K562 (cell line): ENCODE data around the gene CPSF4L. TPM values are rescaled to one million over a fixed set of nuclear protein-coding genes. Genes with fewer than 3 reads are reported as not detected.

Source experiments
- ATAC-seq: fragments of 200-7000 bp; cut with Tn5 transposase; 3 replicates; pipeline ENCODE4 v1.9.1; 2020; ENCODE audit warnings: moderate library complexity
- BruUV-seq: library from RNA; stranded (reverse); fragments of 400-500 nt; replicated peaks from 2 replicates; lab custom pipeline; 2021; lab: Mats Ljungman, UMichigan
- CTCF ChIA-PET: fragments of 300-600 bp; formaldehyde crosslinking; extraction: SDS; loops from one replicate; lab custom pipeline; 2021; ENCODE audit warnings: low intra/inter-chr PET ratio; lab: Yijun Ruan, JAX
- POLR2A ChIA-PET: fragments of 300-600, 350-650 bp; sonication (Branson Sonifier 250); formaldehyde crosslinking; extraction: SDS; loops from one replicate; lab custom pipeline; 2021; ENCODE audit warnings: antibody characterized with exemption, inconsistent platforms; lab: Yijun Ruan, JAX
- DNase-seq, 4 experiments: peaks; one replicate each; pipeline versions ENCODE4 v3.0.0 to v3.0.0-alpha.2; 2011 to 2018; ENCODE audit warnings: low spot score in 3 of 4, mixed read lengths in 3 of 4; ENCODE audit errors: extremely low read depth in 1 of 4
- FAIRE-seq: peaks from 2 replicates; lab custom pipeline; 2011; peaks lifted over from hg19 to GRCh38; lab: Jason Lieb, UNC
- H2AFZ ChIP-seq: 2 replicates; pipeline ENCODE4 v1.6.0; 2011; ENCODE audit warnings: low read depth, low read length, control low read depth, inconsistent platforms
- H3K27ac ChIP-seq: fragments of 200-600 bp; 3 replicates; pipeline ENCODE4 v1.8.0; 2011; ENCODE audit warnings: low read depth, mild to moderate bottlenecking, control low read depth, inconsistent platforms, low read length, moderate library complexity, mixed read lengths; ENCODE audit errors: extremely low read depth
- H3K27me3 ChIP-seq, 2 experiments: fragments of 300-600 bp in 1 of 2; 2 replicates in 1 of 2; 3 replicates in 1 of 2; pipeline versions ENCODE4 v1.6.0 to v1.8.0; 2011; ENCODE audit warnings: inconsistent platforms in 2 of 2, low read length in 2 of 2, mild to moderate bottlenecking in 1 of 2, mixed read lengths in 1 of 2, moderate library complexity in 1 of 2; ENCODE audit not compliant: control insufficient read depth in 2 of 2, insufficient read depth in 2 of 2
- H3K36me3 ChIP-seq: fragments of 300-600 bp; 3 replicates; pipeline ENCODE4 v1.8.0; 2011; ENCODE audit warnings: mild to moderate bottlenecking, low read length, inconsistent platforms; ENCODE audit not compliant: control insufficient read depth, insufficient read depth
- H3K4me1 ChIP-seq, 2 experiments: fragments of 200-600 bp in 1 of 2; replicated peaks in 1 of 2; 2 replicates in 1 of 2; 3 replicates in 1 of 2; pipeline versions ENCODE4 v1.5.1 to v1.8.0; 2011; ENCODE audit warnings: inconsistent platforms in 2 of 2, low read length in 2 of 2, mild to moderate bottlenecking in 1 of 2, mixed read lengths in 1 of 2, moderate library complexity in 1 of 2; ENCODE audit not compliant: control insufficient read depth in 2 of 2, insufficient read depth in 2 of 2
- H3K4me2 ChIP-seq: 2 replicates; pipeline ENCODE4 v1.6.1; 2011; ENCODE audit warnings: low read length, control low read depth, inconsistent platforms, mixed read lengths; ENCODE audit not compliant: insufficient read depth
- H3K4me3 ChIP-seq: fragments of 200-600 bp; sonication (generic), shearing (Covaris generic); 2 replicates; pipeline ENCODE4 v1.5.1; 2016; ENCODE audit warnings: control low read depth, inconsistent platforms
- H3K79me2 ChIP-seq: fragments of 200-600 bp; 3 replicates; pipeline ENCODE4 v1.8.0; 2011; ENCODE audit warnings: low read length, inconsistent platforms; ENCODE audit not compliant: control insufficient read depth, insufficient read depth
- H3K9ac ChIP-seq, 2 experiments: 2 replicates each; pipeline versions ENCODE4 v1.6.0 to v1.6.1; 2011; ENCODE audit warnings: low read depth in 2 of 2, low read length in 2 of 2, control low read depth in 1 of 2, inconsistent platforms in 1 of 2, mild to moderate bottlenecking in 1 of 2, mixed read lengths in 1 of 2; ENCODE audit not compliant: insufficient read depth in 1 of 2
- H3K9me1 ChIP-seq: one replicate; pipeline ENCODE4 v1.6.0; 2011; ENCODE audit warnings: inconsistent platforms, mild to moderate bottlenecking, low read length, moderate library complexity; ENCODE audit not compliant: control insufficient read depth, insufficient read depth
- H3K9me3 ChIP-seq: replicated peaks from 2 replicates; pipeline ENCODE4 v1.5.1; 2011; ENCODE audit warnings: low read depth, low read length, inconsistent platforms; ENCODE audit not compliant: control insufficient read depth, insufficient read depth
- H4K20me1 ChIP-seq: replicated peaks from 2 replicates; pipeline ENCODE4 v1.6.1; 2011; ENCODE audit warnings: low read length, inconsistent platforms, mixed read lengths; ENCODE audit not compliant: control insufficient read depth, insufficient read depth
- ARID3B ChIP-seq: fragments of 250-450 bp; sonication (Bioruptor Pico); IDR thresholded peaks from 2 replicates; pipeline ENCODE4 v1.4.0; 2020; ENCODE audit warnings: borderline replicate concordance
- PTTG1 ChIP-seq: fragments of 450-650 bp; IDR thresholded peaks from 2 replicates; pipeline ENCODE4 v1.6.1; 2016; ENCODE audit warnings: low read depth, mild to moderate bottlenecking, missing genetic modification characterization, missing compliant biosample characterization
- TRIM24 ChIP-seq, 2 experiments: fragments of 450-650 bp; IDR thresholded peaks; 2 replicates each; pipeline ENCODE4 v1.6.1; 2016
- TRIM28 ChIP-seq: fragments of 450-650 bp; IDR thresholded peaks from 2 replicates; pipeline ENCODE4 v1.6.1; 2017
- TSC22D4 ChIP-seq: fragments of 450-650 bp; IDR thresholded peaks from 2 replicates; pipeline ENCODE4 v1.6.1; 2016; ENCODE audit warnings: missing genetic modification characterization, missing biosample characterization, control low read depth
- ZNF24 ChIP-seq: fragments of 450-650 bp; IDR thresholded peaks from 2 replicates; pipeline ENCODE4 v1.6.1; 2016
- ZNF318 ChIP-seq, 2 experiments: fragments of 450-650 bp; IDR thresholded peaks; 2 replicates each; pipeline ENCODE4 v1.6.1; 2016; ENCODE audit warnings: mild to moderate bottlenecking in 2 of 2, borderline replicate concordance in 1 of 2, low read depth in 1 of 2, moderate library complexity in 1 of 2
- WGBS: fragments of 100-300 bp; shearing (Covaris generic); methylation state at CpG from one replicate; pipeline ENCODE4 v1.1.6; 2016; ENCODE audit warnings: low coverage, mixed read lengths; ENCODE audit not compliant: insufficient coverage; ENCODE audit errors: missing lambda C conversion rate; 5-methylcytosine and 5-hydroxymethylcytosine counted together
- in situ Hi-C: fragments of 300-500 bp; cut with MboI; formaldehyde crosslinking; loops from 4 replicates; pipeline ENCODE4 v1.15.0; 2018; ENCODE audit warnings: inconsistent platforms, mixed read lengths
- intact Hi-C: fragments of 100-400 bp; cut with micrococcal nuclease; formaldehyde crosslinking; loops from 2 replicates; pipeline ENCODE4 v1.14.2; 2022
- polyA plus RNA-seq, 8 experiments: library from polyadenylated mRNA; depleted of rRNA in 4 of 8; stranded (reverse) in 5 of 8; unstranded in 3 of 8; fragments of >200 nt; fragmentation: Nextera tagmentation in 2 of 8; fragmentation: Illumina TruSeq in 1 of 8; extraction: Ambion mirVana in 2 of 8; extraction: Trizol in 1 of 8; gene quantifications; 2 replicates each; pipeline versions ENCODE4 v1.2.1 to v1.2.3, GENCODE V29; 2011 to 2014; ENCODE audit warnings: inconsistent platforms in 1 of 8, missing spikeins in 1 of 8
- total RNA-seq, 7 experiments: library from RNA; depleted of rRNA in 6 of 7; stranded (reverse); fragments of >200 nt in 6 of 7; fragmentation: Illumina TruSeq in 2 of 7; extraction: Trizol in 2 of 7; gene quantifications; 2 replicates each; pipeline versions ENCODE4 v1.2.1 to v1.2.3, GENCODE V29; 2011 to 2021; ENCODE audit warnings: low replicate concordance in 1 of 7

The CPSF4L gene
- total and polyA plus RNA-seq, 9 of the 15 experiments (the other 6 are each of a cell fraction or from before 2014, with no cell fraction given) = not detected

- H3K9ac ChIP-seq = no peak overlapping the region; a peak in 1 of 4 replicates
- POLR2A ChIA-PET = interaction anchor here (0.6 to 1.1 kb wide), 2 partner anchors 11 to 22 kb away, joined by 3 to 5 read pairs; no protein-coding TSS in a partner anchor
- in situ Hi-C loops = no loop called here
- FAIRE-seq = no peak
- no peaks in the 10 kb centered on the region for H3K9me3 ChIP-seq
- no peak overlapping the region for H2AFZ ChIP-seq
- H3K4me2 ChIP-seq = no peak overlapping the region
- H3K4me1 ChIP-seq = peaks cover 0 to 7% of the 10 kb centered on the region in 2 experiments; a peak in 2 of 5 replicates
- TF ChIP-seq PTTG1 (tag) = no peak
- peak; percentile 99 for TF ChIP-seq ZNF24
- TF ChIP-seq TRIM24 (IDR thresholded peaks at IDR 0.05) = 0 out of 4 replicates have a peak, but pooled peaks of 1 of the 2 experiments have one; percentile 8
- peak; percentile 97 for TF ChIP-seq TSC22D4 (tag)
- no peak for TF ChIP-seq ARID3B
- TF ChIP-seq ZNF318 (IDR thresholded peaks at IDR 0.05; ENCODE audit: borderline replicate concordance in 1 of 2, low read depth in 1 of 2) = 0 out of 4 replicates have a peak, but pooled peaks of 1 of the 2 experiments have one; percentile 41
- no peak for TF ChIP-seq TRIM28
- TF ChIP-seq, all 486 proteins: peak for 4
- CTCF ChIA-PET = no interaction called here
- Histone ChIP-seq H4K20me1 (no peaks in the 10 kb centered on the region; the same call in 1 of the 2 replicates), H3K36me3 (no peaks in the 10 kb centered on the region), H3K4me3 (no peak overlapping the region), H3K27ac (no peak overlapping the region), H3K9me1 (no peaks in the 10 kb centered on the region), H3K79me2 (no peaks in the 10 kb centered on the region), H3K27me3 (peaks cover 8 to 15% of the 10 kb centered on the region in 2 experiments; a peak in 3 of 5 replicates)
- no TSS peak for BruUV-seq
- intact Hi-C loops = no loop called here
- DNase-seq = no peak
- ATAC-seq = peak; percentile 57
- WGBS = 21% methylated on average over 9 of the region's 9 CpGs
Observed at GRCh38 chr17:73268582-73269328, 7.1 kb upstream of the CPSF4L start.
